ENCODE measurements around the gene SEBOX. TPM values are rescaled to one million over a fixed set of nuclear protein-coding genes. Genes with fewer than 3 reads are reported as not detected.

SEBOX gene
- total RNA-seq, 4 donors from 2014 or later = not detected

DNA sequence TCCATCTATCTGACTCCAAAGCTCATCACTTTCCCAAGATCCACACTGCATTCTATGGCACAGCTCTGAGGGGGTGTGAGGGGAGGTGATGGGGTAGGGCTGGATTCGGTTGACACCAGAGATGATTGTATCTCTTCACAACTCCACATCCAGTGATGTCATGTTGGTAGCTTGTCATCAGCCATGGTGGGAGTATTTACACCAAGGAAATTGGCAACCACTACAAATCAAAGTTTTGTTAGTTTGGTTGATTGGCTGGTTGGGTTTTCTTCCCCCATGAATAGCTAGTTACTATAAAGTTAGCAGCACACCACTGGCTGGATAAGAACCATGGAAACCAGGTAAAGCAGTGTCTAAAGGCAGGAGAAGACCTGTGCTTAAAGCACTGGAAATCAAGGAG is 26.0 kb upstream of the SEBOX start:
- intact Hi-C loops (cut with DNase I) = no loop called here
- peaks cover 31 to 100% (median 70%) of the 10 kb centered on the region in 4 donors for H3K36me3 ChIP-seq
- no peaks in the 10 kb centered on the region for H3K4me1 ChIP-seq
- H3K4me3 ChIP-seq = no peak overlapping the region
- WGBS = 100% methylated on average over 1 of the region's 1 CpG
- no peak for TF ChIP-seq POLR2AphosphoS5 (IDR thresholded peaks at IDR 0.05)
- TF ChIP-seq POLR2A (IDR thresholded peaks at IDR 0.05; ENCODE audit: low read depth) = no peak
- no peak for TF ChIP-seq EP300 (IDR thresholded peaks at IDR 0.05)
- TF ChIP-seq, protein P1, sequence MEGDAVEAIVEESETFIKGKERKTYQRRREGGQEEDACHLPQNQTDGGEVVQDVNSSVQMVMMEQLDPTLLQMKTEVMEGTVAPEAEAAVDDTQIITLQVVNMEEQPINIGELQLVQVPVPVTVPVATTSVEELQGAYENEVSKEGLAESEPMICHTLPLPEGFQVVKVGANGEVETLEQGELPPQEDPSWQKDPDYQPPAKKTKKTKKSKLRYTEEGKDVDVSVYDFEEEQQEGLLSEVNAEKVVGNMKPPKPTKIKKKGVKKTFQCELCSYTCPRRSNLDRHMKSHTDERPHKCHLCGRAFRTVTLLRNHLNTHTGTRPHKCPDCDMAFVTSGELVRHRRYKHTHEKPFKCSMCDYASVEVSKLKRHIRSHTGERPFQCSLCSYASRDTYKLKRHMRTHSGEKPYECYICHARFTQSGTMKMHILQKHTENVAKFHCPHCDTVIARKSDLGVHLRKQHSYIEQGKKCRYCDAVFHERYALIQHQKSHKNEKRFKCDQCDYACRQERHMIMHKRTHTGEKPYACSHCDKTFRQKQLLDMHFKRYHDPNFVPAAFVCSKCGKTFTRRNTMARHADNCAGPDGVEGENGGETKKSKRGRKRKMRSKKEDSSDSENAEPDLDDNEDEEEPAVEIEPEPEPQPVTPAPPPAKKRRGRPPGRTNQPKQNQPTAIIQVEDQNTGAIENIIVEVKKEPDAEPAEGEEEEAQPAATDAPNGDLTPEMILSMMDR (IDR thresholded peaks at IDR 0.05) = no peak
- H3K27me3 ChIP-seq = no peaks in the 10 kb centered on the region
- no peak overlapping the region for H3K27ac ChIP-seq (replicated peaks in 1 of 4)
- H3K9me3 ChIP-seq = no peaks in the 10 kb centered on the region
- DNase-seq (ENCODE audit: extremely low spot score) = no peak

DNA sequence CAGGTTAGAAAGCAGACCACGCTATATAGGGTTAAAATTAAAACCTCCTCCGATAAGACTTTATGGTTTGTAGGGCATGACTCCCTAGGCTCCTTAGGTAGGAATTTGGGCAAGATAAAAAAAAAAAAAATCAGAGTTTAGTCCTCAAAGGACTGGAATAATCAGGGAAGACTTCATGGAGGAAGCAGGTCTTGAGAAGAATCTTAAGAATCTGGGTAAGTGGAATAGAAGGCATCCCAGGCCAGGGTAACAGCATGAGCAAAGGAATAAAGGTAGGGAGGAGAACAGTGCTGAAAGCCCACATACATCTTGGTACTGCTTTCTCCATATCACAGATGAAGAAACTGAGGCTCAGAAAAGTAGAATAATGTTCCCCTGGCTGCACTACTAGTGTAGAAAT is 25.6 kb upstream of the SEBOX start:
- Histone ChIP-seq H3K27ac (replicated peaks in 1 of 4) (no peak overlapping the region), H3K9me3 (no peaks in the 10 kb centered on the region), H3K4me1 (no peaks in the 10 kb centered on the region), H3K27me3 (no peaks in the 10 kb centered on the region), H3K4me3 (no peak overlapping the region), H3K36me3 (peaks cover 27 to 98% (median 66%) of the 10 kb centered on the region in 4 donors)
- TF ChIP-seq EP300 (IDR thresholded peaks at IDR 0.05) (no peak), POLR2AphosphoS5 (IDR thresholded peaks at IDR 0.05) (no peak), POLR2A (IDR thresholded peaks at IDR 0.05; ENCODE audit: low read depth) (no peak)
- TF ChIP-seq, protein P1 (IDR thresholded peaks at IDR 0.05) = no peak
- intact Hi-C loops (cut with DNase I) = no loop called here
- no peak for DNase-seq (ENCODE audit: extremely low spot score)
- 96% methylated on average over 2 of the region's 2 CpGs for WGBS

DNA sequence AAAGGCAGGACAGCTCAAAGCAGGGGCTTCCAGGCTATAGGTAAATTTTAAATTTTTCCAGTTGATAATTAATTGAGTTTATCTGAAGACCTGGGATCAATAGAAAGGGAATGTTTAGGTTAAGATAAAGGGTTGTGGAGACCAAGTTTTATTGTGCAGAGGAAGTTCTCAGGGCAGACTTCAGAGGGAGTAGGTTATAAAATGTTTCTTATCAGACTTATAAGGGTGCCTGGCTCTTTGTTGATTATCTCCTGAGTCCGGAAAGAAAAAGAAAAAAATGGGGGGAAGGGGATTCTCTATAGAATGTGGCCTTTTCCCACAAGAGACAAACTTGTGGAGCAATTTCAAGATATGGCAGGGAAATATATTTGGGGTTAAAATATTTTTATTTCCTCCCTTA is 25.1 kb upstream of the SEBOX start:
- TF ChIP-seq EP300 (IDR thresholded peaks at IDR 0.05) (no peak), POLR2AphosphoS5 (IDR thresholded peaks at IDR 0.05) (no peak), POLR2A (IDR thresholded peaks at IDR 0.05; ENCODE audit: low read depth) (no peak)
- TF ChIP-seq, protein P1 (IDR thresholded peaks at IDR 0.05) = no peak
- no peaks in the 10 kb centered on the region for H3K27me3 ChIP-seq
- peaks cover 0 to 2% (median 0%) of the 10 kb centered on the region in 4 donors for H3K4me1 ChIP-seq
- peaks cover 25 to 98% (median 61%) of the 10 kb centered on the region in 4 donors for H3K36me3 ChIP-seq
- no peaks in the 10 kb centered on the region for H3K9me3 ChIP-seq
- intact Hi-C loops (cut with DNase I) = no loop called here
- H3K27ac ChIP-seq (replicated peaks in 1 of 4) = no peak overlapping the region
- no peak overlapping the region for H3K4me3 ChIP-seq
- 86% methylated on average over 1 of the region's 1 CpG for WGBS
- no peak for DNase-seq (ENCODE audit: extremely low spot score)

DNA sequence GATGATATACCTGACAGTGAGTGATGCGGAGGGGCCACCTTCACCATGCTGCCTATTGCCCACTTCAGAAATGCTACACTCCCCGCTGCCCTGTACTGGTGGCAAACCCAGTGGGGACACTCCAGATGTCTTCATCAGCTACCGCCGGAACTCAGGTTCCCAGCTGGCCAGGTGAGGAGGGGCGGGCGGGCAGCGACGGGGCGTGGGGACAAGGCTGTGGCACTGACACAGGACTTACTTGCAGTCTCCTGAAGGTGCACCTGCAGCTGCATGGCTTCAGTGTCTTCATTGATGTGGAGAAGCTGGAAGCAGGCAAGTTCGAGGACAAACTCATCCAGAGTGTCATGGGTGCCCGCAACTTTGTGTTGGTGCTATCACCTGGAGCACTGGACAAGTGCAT is 23.1 kb upstream of the SEBOX start:
- Histone ChIP-seq H3K27ac (replicated peaks in 1 of 4) (no peak overlapping the region), H3K4me1 (peaks cover 0 to 6% (median 5%) of the 10 kb centered on the region in 4 donors), H3K27me3 (no peaks in the 10 kb centered on the region), H3K9me3 (no peaks in the 10 kb centered on the region), H3K36me3 (peaks cover 28 to 87% (median 58%) of the 10 kb centered on the region in 4 donors), H3K4me3 (no peak overlapping the region)
- 95% methylated on average over 11 of the region's 11 CpGs for WGBS
- no peak for DNase-seq (ENCODE audit: extremely low spot score)
- intact Hi-C loops (cut with DNase I) = no loop called here
- TF ChIP-seq EP300 (IDR thresholded peaks at IDR 0.05) (no peak), POLR2AphosphoS5 (IDR thresholded peaks at IDR 0.05) (no peak)

DNA sequence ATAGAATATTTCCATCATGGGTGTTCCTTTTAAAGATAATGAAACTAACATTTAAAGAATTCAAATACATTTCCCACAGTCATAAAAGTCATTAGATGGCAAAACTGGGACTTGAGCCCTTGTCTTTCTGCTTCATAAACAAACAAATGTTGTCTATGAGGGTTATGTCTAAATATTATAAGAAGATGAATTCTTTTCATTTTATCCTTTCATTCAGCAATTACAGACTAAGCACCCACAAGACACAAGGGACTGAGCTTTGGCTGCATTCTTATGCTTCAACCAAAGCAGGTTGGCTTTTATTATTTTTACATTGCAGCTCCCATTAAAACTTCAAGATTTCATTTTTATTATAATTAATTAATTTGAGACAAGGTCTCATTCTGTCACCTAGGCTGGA is 21.4 kb upstream of the SEBOX start:
- Histone ChIP-seq H3K9me3 (no peaks in the 10 kb centered on the region), H3K4me3 (no peak overlapping the region), H3K27me3 (no peaks in the 10 kb centered on the region), H3K36me3 (peaks cover 28 to 74% (median 48%) of the 10 kb centered on the region in 4 donors), H3K27ac (replicated peaks in 1 of 4) (no peak overlapping the region), H3K4me1 (peaks cover 3 to 10% (median 7%) of the 10 kb centered on the region in 4 donors)
- DNase-seq (ENCODE audit: extremely low spot score) = no peak
- intact Hi-C loops (cut with DNase I) = no loop called here
- TF ChIP-seq POLR2A (IDR thresholded peaks at IDR 0.05; ENCODE audit: low read depth) (no peak), EP300 (IDR thresholded peaks at IDR 0.05) (no peak), POLR2AphosphoS5 (IDR thresholded peaks at IDR 0.05) (no peak)
- TF ChIP-seq, protein P1 (IDR thresholded peaks at IDR 0.05) = no peak

Data from esophagus muscularis mucosa (tissue), 4 donors.